H9 (cell line): ENCODE data around the gene MALT1. TPM values are rescaled to one million over a fixed set of nuclear protein-coding genes. Genes with fewer than 3 reads are reported as not detected.
"Not testable (repeated sequence)": the region's sequence is repeated elsewhere in the genome, so short reads cannot be mapped to it uniquely, and the experiment has no call there.

Source experiments
- DNase-seq: peaks from one replicate; pipeline ENCODE4 v3.0.0-alpha.2; 2017
- H2AFZ ChIP-seq: one replicate; pipeline ENCODE4 v1.6.1; 2013; ENCODE audit warnings: mild to moderate bottlenecking, low read length, control low read depth, moderate library complexity
- H2AK5ac ChIP-seq: 2 replicates; pipeline ENCODE4 v1.6.1; 2013; ENCODE audit warnings: low read length, control low read depth, mixed read lengths; ENCODE audit not compliant: insufficient read length
- H2BK120ac ChIP-seq: one replicate; pipeline ENCODE4 v1.6.1; 2013; ENCODE audit warnings: low read depth, mild to moderate bottlenecking, low read length, control low read depth, inconsistent platforms; ENCODE audit not compliant: poor library complexity, severe bottlenecking
- H2BK12ac ChIP-seq: 2 replicates; pipeline ENCODE4 v1.6.1; 2013; ENCODE audit warnings: low read length, control low read depth, mixed read lengths, low read depth; ENCODE audit not compliant: insufficient read length
- H2BK15ac ChIP-seq: 2 replicates; pipeline ENCODE4 v1.6.1; 2013; ENCODE audit warnings: low read depth, low read length, control low read depth
- H2BK20ac ChIP-seq: one replicate; pipeline ENCODE4 v1.6.1; 2013; ENCODE audit warnings: low read depth, mild to moderate bottlenecking, low read length, control low read depth, inconsistent platforms; ENCODE audit not compliant: poor library complexity, severe bottlenecking
- H2BK5ac ChIP-seq: 2 replicates; pipeline ENCODE4 v1.6.1; 2013; ENCODE audit warnings: low read length, control low read depth, mixed read lengths; ENCODE audit not compliant: insufficient read length
- H3K14ac ChIP-seq: 2 replicates; pipeline ENCODE4 v1.6.1; 2013; ENCODE audit warnings: low read length, control low read depth; ENCODE audit not compliant: insufficient read depth
- H3K18ac ChIP-seq: 2 replicates; pipeline ENCODE4 v1.6.1; 2013; ENCODE audit warnings: low read depth, mild to moderate bottlenecking, mixed read lengths, low read length, control low read depth; ENCODE audit not compliant: insufficient read length
- H3K23ac ChIP-seq: 2 replicates; pipeline ENCODE4 v1.6.1; 2013; ENCODE audit warnings: low read length, control low read depth, mixed read lengths, low read depth; ENCODE audit not compliant: insufficient read length
- H3K23me2 ChIP-seq: 2 replicates; pipeline ENCODE4 v1.6.1; 2013; ENCODE audit warnings: low read depth, mild to moderate bottlenecking, mixed read lengths, low read length, control low read depth; ENCODE audit not compliant: insufficient read length, poor library complexity, severe bottlenecking
- H3K27ac ChIP-seq: 2 replicates; pipeline ENCODE4 v1.5.1; 2013; ENCODE audit warnings: low read length, control low read depth, mixed read lengths, low read depth; ENCODE audit not compliant: insufficient read length
- H3K27me3 ChIP-seq: 2 replicates; pipeline ENCODE4 v1.6.1; 2013; ENCODE audit warnings: low read length, control low read depth, inconsistent platforms; ENCODE audit not compliant: insufficient read depth
- H3K4ac ChIP-seq: 2 replicates; pipeline ENCODE4 v1.6.1; 2013; ENCODE audit warnings: low read depth, mild to moderate bottlenecking, control low read depth, inconsistent platforms, low read length, moderate library complexity
- H3K4me1 ChIP-seq: 2 replicates; pipeline ENCODE4 v1.6.1; 2013; ENCODE audit warnings: low read length, control low read depth, inconsistent platforms; ENCODE audit not compliant: insufficient read depth
- H3K4me2 ChIP-seq: 2 replicates; pipeline ENCODE4 v1.6.1; 2013; ENCODE audit warnings: low read length, control low read depth, mixed read lengths; ENCODE audit not compliant: insufficient read length, insufficient read depth
- H3K56ac ChIP-seq: 2 replicates; pipeline ENCODE4 v1.6.1; 2013; ENCODE audit warnings: low read depth, mild to moderate bottlenecking, mixed read lengths, low read length, control low read depth; ENCODE audit not compliant: insufficient read length
- H3K79me1 ChIP-seq: 2 replicates; pipeline ENCODE4 v1.6.1; 2013; ENCODE audit warnings: low read depth, mild to moderate bottlenecking, moderate library complexity, low read length, control low read depth, inconsistent platforms; ENCODE audit not compliant: insufficient read depth, poor library complexity, severe bottlenecking
- H3K79me2 ChIP-seq: 2 replicates; pipeline ENCODE4 v1.6.1; 2013; ENCODE audit warnings: low read length, control low read depth, inconsistent platforms; ENCODE audit not compliant: insufficient read depth
- H3K9ac ChIP-seq: 2 replicates; pipeline ENCODE4 v1.6.1; 2013; ENCODE audit warnings: low read length, control low read depth, mixed read lengths; ENCODE audit not compliant: insufficient read length; ENCODE audit errors: extremely low read depth
- H3K9me3 ChIP-seq: one replicate; pipeline ENCODE4 v1.6.1; 2013; ENCODE audit warnings: low read depth, low read length, inconsistent platforms; ENCODE audit not compliant: control insufficient read depth
- H3T11ph ChIP-seq: one replicate; pipeline ENCODE4 v1.6.1; 2013; ENCODE audit warnings: mild to moderate bottlenecking, low read length, control low read depth, inconsistent platforms
- H4K20me1 ChIP-seq: one replicate; pipeline ENCODE4 v1.6.1; 2013; ENCODE audit not compliant: control insufficient read depth, insufficient read length, insufficient read depth
- H4K5ac ChIP-seq: 2 replicates; pipeline ENCODE4 v1.6.1; 2013; ENCODE audit warnings: low read depth, mild to moderate bottlenecking, mixed read lengths, low read length, control low read depth; ENCODE audit not compliant: insufficient read length
- H4K8ac ChIP-seq: replicated peaks from 2 replicates; pipeline ENCODE4 v1.6.1; 2013; ENCODE audit warnings: low read length, control low read depth, mixed read lengths, low read depth; ENCODE audit not compliant: insufficient read length
- H4K91ac ChIP-seq: 2 replicates; pipeline ENCODE4 v1.6.1; 2013; ENCODE audit warnings: low read depth, mild to moderate bottlenecking, moderate library complexity, mixed read lengths, low read length, control low read depth; ENCODE audit not compliant: insufficient read length
- H3K27ac Mint-ChIP-seq, 3 experiments: 2 replicates in 2 of 3; 3 replicates in 1 of 3; pipeline ENCODE4 v1.8.0; 2020 to 2021; ENCODE audit warnings: mixed read lengths in 3 of 3, mild to moderate bottlenecking in 1 of 3, moderate library complexity in 1 of 3
- H3K27me3 Mint-ChIP-seq: 2 replicates; pipeline ENCODE4 v1.8.0; 2021; ENCODE audit warnings: low read depth, mild to moderate bottlenecking, moderate library complexity, mixed read lengths
- H3K36me3 Mint-ChIP-seq, 3 experiments: 2 replicates in 2 of 3; 3 replicates in 1 of 3; pipeline ENCODE4 v1.8.0; 2020 to 2021; ENCODE audit warnings: low read depth in 3 of 3, mixed read lengths in 3 of 3; ENCODE audit not compliant: insufficient read depth in 1 of 3
- H3K4me1 Mint-ChIP-seq, 2 experiments: 2 replicates each; pipeline ENCODE4 v1.8.0; 2020; ENCODE audit warnings: mixed read lengths in 2 of 2
- H3K4me3 Mint-ChIP-seq, 2 experiments: 2 replicates in 1 of 2; 3 replicates in 1 of 2; pipeline ENCODE4 v1.8.0; 2020 to 2021; ENCODE audit warnings: mild to moderate bottlenecking in 2 of 2, mixed read lengths in 2 of 2, moderate library complexity in 1 of 2
- H3K9me3 Mint-ChIP-seq, 2 experiments: 2 replicates in 1 of 2; 3 replicates in 1 of 2; pipeline ENCODE4 v1.8.0; 2020; ENCODE audit warnings: mild to moderate bottlenecking in 2 of 2, mixed read lengths in 2 of 2, moderate library complexity in 1 of 2
- CTCF ChIP-seq: fragments of 200-600 bp; sonication (generic); conservative IDR thresholded peaks from 3 replicates; pipeline ENCODE4 v1.8.0; 2021; ENCODE audit warnings: antibody characterized with exemption, mild to moderate bottlenecking
- WGBS: extraction: QIAGEN DNeasy Blood & Tissue Kit; methylation state at CpG from one replicate; pipeline ENCODE4 v1.1.7; 2013; ENCODE audit warnings: missing lambda C conversion rate, low lambda C conversion rate, mixed read lengths; ENCODE audit not compliant: insufficient read length; ENCODE audit errors: extremely low coverage; 5-methylcytosine and 5-hydroxymethylcytosine counted together
- total RNA-seq: library from RNA; stranded (reverse); gene quantifications from 2 replicates; pipeline ENCODE4 v1.2.1, GENCODE V29; 2021

The MALT1 gene
- total RNA-seq, 1 experiment from 2014 or later: 18.1 TPM

- Histone ChIP-seq H3K4ac (no peak overlapping the region), H3K79me2 (no peaks in the 10 kb centered on the region), H2BK12ac (no peak overlapping the region), H4K8ac (no peak overlapping the region), H3K27me3 (no peaks in the 10 kb centered on the region), H3K56ac (no peak overlapping the region), H2BK20ac (no peak overlapping the region), H3K4me2 (peak overlapping the region; percentile 35), H4K20me1 (no peaks in the 10 kb centered on the region), H3K4me1 (peaks cover 4% of the 10 kb centered on the region), H3K23ac (no peak overlapping the region), H3K79me1 (no peaks in the 10 kb centered on the region), H2AFZ (no peak overlapping the region), H2BK120ac (no peak overlapping the region), H2BK5ac (no peak overlapping the region), H3K18ac (no peak overlapping the region), H2BK15ac (no peak overlapping the region), H3K9ac (no peak overlapping the region), H4K5ac (no peak overlapping the region), H3K14ac (no peak overlapping the region), H3K9me3 (no peaks in the 10 kb centered on the region), H3K27ac (no peak overlapping the region), H2AK5ac (no peak overlapping the region), H3K23me2 (no peaks in the 10 kb centered on the region), H3T11ph (no peak overlapping the region), H4K91ac (no peak overlapping the region)
- peaks cover 0 to under 1% (median 0%) of the 10 kb centered on the region in 3 experiments; a peak in 2 of 7 replicates for H3K36me3 Mint-ChIP-seq
- H3K4me3 Mint-ChIP-seq: no peak overlapping the region
- no peak overlapping the region for H3K27ac Mint-ChIP-seq
- no peaks in the 10 kb centered on the region; a peak in 2 of 5 replicates for H3K9me3 Mint-ChIP-seq
- TF ChIP-seq CTCF: no peak
- no peak for DNase-seq
- no CpG with 5 or more reads among the region's 7 CpGs for WGBS
- peaks cover 3% of the 10 kb centered on the region; the same call in 1 of the 2 replicates for H3K27me3 Mint-ChIP-seq
- peaks cover 13% of the 10 kb centered on the region in 2 experiments for H3K4me1 Mint-ChIP-seq
Observed at GRCh38 chr18:58640891-58641610, 30.2 kb upstream of the MALT1 start.

DNA sequence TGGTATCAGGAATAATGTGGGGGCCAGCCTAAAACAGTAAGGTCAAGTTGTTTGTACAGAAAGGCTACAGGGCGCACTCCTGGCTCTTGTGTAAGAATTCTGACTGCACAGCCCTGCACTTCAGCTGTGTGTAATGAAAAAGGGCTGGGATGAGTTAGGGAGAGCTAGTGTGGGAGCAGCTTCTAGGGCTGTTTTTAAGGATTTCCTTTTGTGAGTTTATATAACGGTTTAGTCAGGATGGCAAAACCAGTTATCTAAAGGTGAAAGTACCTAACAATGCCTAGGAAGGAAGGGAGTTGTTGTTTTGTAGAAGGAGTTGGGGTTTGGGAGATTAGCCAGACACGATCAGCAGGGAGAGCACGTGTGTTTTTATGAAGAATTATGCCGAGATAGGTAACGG is 27.7 kb upstream of the MALT1 start:
- H3K9me3 Mint-ChIP-seq, H3K27ac ChIP-seq, H3K4me3 Mint-ChIP-seq, H4K8ac ChIP-seq, H3K79me1 ChIP-seq, H3K56ac ChIP-seq, H3T11ph ChIP-seq, H3K23ac ChIP-seq, H2BK5ac ChIP-seq, H4K20me1 ChIP-seq, H3K9me3 ChIP-seq, H3K27ac Mint-ChIP-seq, H3K4me1 ChIP-seq, H3K14ac ChIP-seq, H2BK15ac ChIP-seq, H4K91ac ChIP-seq, H3K79me2 ChIP-seq, H3K18ac ChIP-seq, H3K27me3 Mint-ChIP-seq, DNase-seq, H3K27me3 ChIP-seq, H2BK120ac ChIP-seq, H2AK5ac ChIP-seq, H2AFZ ChIP-seq, H4K5ac ChIP-seq, H2BK20ac ChIP-seq, H3K23me2 ChIP-seq, H3K4me1 Mint-ChIP-seq, H3K9ac ChIP-seq, H2BK12ac ChIP-seq, H3K4me2 ChIP-seq, H3K36me3 Mint-ChIP-seq, H3K4ac ChIP-seq: not testable (repeated sequence)
- WGBS: no CpG with 5 or more reads among the region's 6 CpGs
